SK-N-SH treated with all-trans-retinoic acid at 6 μM for 48 hours (cell line): ENCODE results near the gene MMP20.

Experiments
- GLIS3 ChIP-seq: fragments of 250-450 bp; sonication (Bioruptor Pico); IDR thresholded peaks from 2 replicates; pipeline ENCODE4 v1.5.0; 2020; ENCODE audit warnings: mild to moderate bottlenecking, moderate library complexity
- ZNF8 ChIP-seq: fragments of 450-650 bp; formaldehyde crosslinking; IDR thresholded peaks from 2 replicates; pipeline ENCODE4 v1.5.0; 2020; ENCODE audit warnings: mild to moderate bottlenecking, moderate library complexity
- TF ChIP-seq, protein P1 (sequence below): fragments of 250-450 bp; sonication (Bioruptor Pico); IDR thresholded peaks from 2 replicates; pipeline ENCODE4 v1.5.1; 2021; ENCODE audit warnings: mild to moderate bottlenecking, moderate library complexity

DNA sequence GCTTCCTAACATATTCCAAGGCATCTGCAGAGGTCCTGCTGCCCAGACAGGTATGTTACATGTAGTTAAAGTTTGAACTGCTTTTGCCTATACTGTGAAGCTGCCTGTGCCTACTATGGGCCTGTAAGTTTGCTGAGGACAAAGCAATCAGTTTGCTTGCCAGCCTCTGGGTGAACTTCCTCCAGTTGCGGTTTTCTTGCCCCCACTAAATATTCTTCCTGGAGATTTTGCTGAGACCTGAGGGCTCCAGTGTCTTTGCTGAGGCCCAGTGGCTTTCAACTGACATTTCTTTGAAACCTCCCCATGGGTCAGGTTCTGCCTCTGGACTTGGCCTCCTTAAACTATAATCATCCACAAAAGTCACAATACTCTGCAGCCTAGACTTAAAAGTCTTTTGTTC, 29.6 kb upstream of the MMP20 start:
- TF ChIP-seq ZNF8 (CRISPR knock-in tag), result no peak
- TF ChIP-seq GLIS3 (CRISPR knock-in tag), result no peak
- TF ChIP-seq, protein P1, sequence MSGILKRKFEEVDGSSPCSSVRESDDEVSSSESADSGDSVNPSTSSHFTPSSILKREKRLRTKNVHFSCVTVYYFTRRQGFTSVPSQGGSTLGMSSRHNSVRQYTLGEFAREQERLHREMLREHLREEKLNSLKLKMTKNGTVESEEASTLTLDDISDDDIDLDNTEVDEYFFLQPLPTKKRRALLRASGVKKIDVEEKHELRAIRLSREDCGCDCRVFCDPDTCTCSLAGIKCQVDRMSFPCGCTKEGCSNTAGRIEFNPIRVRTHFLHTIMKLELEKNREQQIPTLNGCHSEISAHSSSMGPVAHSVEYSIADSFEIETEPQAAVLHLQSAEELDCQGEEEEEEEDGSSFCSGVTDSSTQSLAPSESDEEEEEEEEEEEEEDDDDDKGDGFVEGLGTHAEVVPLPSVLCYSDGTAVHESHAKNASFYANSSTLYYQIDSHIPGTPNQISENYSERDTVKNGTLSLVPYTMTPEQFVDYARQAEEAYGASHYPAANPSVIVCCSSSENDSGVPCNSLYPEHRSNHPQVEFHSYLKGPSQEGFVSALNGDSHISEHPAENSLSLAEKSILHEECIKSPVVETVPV (CRISPR knock-in tag), result no peak
